ENCODE data around the gene OTUD4.
A peak's percentile ranks its signal among the peaks of the same experiment; 100 is the strongest.
"Not testable (repeated sequence)": the region's sequence is repeated elsewhere in the genome, so short reads cannot be mapped to it uniquely, and the experiment has no call there.

OTUD4 gene

DNA sequence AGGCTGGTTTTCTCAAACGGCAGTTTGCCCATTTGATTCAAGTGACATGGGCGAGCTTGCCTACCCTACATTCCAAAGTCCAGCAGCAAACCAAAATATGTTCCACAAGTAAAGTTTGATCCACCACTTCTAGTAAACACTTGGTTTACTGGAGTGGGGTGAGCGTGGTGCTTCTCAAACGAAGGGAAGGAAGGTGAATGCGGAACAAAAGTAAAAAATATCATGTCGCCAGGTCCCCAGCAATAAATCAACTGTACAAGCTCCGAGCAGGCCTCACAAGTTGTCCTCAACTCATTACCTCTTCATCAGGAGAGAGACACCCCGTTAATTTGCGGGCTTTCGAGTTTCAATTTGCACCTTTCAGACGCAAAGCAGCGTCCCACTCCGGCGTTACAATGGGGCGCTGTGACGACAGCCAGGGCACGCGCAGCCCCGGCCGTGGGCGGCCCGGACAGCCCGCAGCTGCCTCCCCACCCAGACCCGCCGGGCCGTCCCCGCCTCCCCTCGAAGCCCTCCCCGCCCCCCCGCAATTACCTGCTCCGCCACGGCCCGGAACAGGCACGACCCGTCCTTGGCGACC is 1.0 kb downstream of the OTUD4 start:
- peak; percentile 50 for DNase-seq (ENCODE audit: insufficient read length, low spot score)
- FAIRE-seq, result peak; percentile 69

DNA sequence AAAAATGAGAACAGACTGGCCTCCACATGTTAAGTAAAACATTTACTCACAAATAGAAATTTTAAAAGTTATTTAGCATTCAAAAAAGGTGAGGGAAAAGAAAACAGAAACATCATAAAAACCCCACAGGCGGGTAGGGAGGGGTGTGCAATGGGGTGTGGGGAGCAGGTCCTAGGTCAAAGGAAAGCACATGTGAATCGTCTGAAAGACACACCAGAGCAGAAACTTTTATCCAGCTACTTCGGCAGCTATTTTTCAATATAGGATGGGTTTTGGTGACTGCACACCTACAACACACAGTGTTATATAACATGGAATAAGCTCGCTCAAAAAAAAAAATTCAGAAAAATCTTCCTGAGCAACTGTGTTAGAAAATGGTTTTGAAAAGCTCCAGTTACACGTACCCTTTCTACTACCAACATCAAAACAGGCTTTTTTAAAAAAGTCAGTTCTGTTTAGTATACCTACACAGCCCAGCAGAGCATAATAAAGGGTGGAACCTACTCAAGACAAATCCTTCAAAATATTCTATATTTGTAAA is 1.6 kb downstream of the OTUD4 start:
- DNase-seq (ENCODE audit: insufficient read length, low spot score) (no peak), FAIRE-seq (no peak)

DNA sequence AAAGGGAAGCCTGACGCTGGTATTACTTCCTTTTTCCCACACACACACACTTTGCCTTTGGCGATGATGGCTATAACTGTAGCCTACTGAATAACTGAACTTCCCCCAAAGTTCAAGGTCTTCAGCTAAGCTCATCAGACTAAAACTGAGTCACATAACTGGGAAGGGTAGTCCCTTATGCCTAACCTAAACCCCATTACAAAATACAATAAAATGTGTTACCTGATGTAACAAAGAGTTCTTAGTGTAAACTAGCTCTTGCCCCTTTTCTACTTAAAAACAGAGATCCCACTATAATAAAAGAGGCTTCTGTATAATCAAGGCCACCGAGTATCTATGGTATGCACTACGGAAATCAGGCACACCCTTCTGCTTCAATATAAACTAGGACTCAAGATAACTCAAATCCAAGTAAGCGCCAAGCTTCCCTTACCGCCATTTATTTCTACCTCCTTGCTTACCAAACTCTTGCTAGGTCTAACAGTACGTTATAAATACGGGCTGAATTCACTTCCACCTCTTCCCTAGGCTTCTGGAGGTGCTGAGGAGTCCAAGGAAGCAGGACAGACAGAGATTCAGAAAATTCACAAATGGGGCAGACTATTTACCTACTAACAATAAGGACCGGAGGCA is 2.4 kb downstream of the OTUD4 start:
- FAIRE-seq (no peak), DNase-seq (ENCODE audit: insufficient read length, low spot score) (no peak)

GRCh38 chr4:145177511-145177905 is 2.9 kb downstream of the OTUD4 start:
- FAIRE-seq (no peak), DNase-seq (ENCODE audit: insufficient read length, low spot score) (no peak)

GRCh38 chr4:145176641-145177432 is 3.6 kb downstream of the OTUD4 start:
- FAIRE-seq (no peak), DNase-seq (ENCODE audit: insufficient read length, low spot score) (no peak)

DNA sequence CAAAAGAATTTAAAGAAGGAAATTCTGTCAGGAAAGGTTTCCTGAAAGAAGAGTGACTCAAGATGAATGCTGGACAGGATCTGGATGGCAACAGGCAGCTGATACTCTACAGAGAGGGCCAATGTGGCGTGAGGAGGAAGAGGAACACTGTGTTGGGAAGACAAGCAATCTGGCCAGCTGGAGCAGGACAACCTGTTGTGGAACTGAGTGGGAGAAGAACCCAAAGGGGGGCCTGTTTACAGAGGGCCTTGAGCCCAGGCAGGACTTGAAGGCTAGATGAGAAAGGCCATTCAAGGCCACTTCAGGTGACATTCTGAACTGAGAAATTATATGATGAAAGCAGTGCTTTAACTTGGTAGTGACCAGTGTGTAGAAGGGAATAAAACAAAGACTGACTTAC is 8.5 kb downstream of the OTUD4 start:
- no peak for DNase-seq (ENCODE audit: insufficient read length, low spot score)
- no peak for FAIRE-seq

DNA sequence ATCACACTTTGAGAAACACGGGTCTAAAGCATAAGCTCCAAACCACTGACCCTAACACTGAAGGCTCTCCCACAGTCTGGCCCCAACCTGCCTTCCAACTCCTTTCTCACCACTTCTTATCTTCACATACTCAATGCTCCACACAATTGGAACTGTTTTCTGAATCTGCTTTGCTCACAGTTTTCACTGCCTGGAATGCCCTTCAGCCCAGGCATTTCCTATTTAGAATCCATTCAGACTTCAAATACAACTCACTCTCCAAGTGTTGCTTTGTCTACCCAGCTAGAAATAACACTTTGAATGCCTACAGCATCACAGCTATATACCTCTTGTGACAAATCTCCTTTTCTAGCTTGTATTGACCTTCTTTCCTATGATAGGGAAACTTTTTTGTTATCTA is 10.2 kb downstream of the OTUD4 start:
- DNase-seq (ENCODE audit: insufficient read length, low spot score) (no peak), FAIRE-seq (no peak)

- FAIRE-seq, result no peak
- no peak for DNase-seq (ENCODE audit: insufficient read length, low spot score)
These were observed 11.7 kb downstream of the OTUD4 start for GRCh38 chr4:145168581-145169187.

DNA sequence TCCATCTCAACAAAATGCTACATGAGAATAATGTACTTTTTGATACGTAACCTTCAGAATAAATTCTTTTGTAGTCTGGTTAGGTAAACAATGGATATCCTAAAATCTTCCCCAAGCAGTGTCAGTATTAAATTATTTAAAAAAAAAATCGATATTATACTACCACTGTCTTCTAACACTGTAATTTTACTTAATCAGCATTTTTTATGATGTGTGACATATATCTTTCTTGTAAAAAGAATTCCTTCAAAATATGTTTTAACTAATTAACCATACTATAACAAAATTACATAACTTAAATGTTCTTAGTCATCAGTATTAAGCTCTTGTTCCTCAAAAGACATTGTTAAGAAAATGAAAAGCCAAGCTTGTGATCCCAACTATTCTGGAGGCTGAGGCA is 12.5 kb downstream of the OTUD4 start:
- DNase-seq (ENCODE audit: insufficient read length, low spot score), result no peak
- no peak for FAIRE-seq

- DNase-seq (ENCODE audit: insufficient read length, low spot score), result no peak
- no peak for FAIRE-seq
These were observed 18.8 kb downstream of the OTUD4 start for GRCh38 chr4:145161549-145161948.

- DNase-seq (ENCODE audit: insufficient read length, low spot score) (no peak), FAIRE-seq (no peak)
These were observed 23.4 kb downstream of the OTUD4 start for GRCh38 chr4:145156986-145157385.

DNA sequence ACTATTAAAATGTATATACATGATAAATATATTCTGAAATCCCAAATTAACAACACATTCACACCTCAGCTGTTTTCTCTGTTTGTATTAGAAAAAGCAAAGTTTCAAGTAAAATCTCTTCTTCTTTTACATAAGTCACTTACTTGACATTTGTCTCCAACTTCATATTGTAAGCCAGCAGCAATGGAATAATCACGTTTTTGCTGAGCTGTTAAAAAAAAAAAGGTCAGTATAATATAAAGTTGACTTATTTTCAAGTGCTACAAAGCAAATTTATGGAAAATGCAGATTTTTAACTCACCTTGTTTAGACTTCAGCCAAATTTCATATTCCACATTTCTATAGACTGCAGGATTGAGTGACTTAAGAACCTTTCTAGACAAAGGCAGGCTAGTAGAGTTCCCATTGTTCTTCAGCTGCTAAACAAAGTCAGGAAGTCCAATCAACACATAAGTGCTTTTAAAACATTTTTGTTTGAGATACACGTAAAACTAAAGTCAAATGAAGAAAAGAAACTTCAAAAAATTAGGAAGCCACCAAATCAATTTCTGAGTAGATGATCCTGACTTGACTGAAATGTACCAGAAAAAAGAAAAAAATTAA is 25.0 kb downstream of the OTUD4 start:
- FAIRE-seq (no peak), DNase-seq (ENCODE audit: insufficient read length, low spot score) (no peak)

GRCh38 chr4:145154573-145154972 is 25.8 kb downstream of the OTUD4 start:
- FAIRE-seq (no peak), DNase-seq (ENCODE audit: insufficient read length, low spot score) (no peak)

DNA sequence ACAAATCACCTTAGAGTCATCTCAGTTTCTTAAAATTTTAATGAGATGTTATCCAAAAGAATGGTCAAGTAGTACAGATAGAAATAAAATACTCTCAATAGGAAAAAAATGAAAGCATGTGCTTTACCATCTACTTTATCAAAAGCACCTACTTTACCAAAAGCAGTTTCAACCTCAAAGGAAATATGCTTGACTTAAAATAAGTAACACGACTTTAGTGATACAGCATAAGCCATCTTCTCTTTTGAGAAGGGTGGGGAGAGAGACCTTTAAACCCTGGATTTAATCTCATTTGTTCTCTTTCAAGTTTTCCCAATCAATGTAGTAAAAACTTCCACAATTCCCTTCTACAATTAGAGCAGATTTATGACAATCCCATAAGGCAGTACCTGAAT is 26.5 kb downstream of the OTUD4 start:
- DNase-seq (ENCODE audit: insufficient read length, low spot score), result no peak
- no peak for FAIRE-seq

DNA sequence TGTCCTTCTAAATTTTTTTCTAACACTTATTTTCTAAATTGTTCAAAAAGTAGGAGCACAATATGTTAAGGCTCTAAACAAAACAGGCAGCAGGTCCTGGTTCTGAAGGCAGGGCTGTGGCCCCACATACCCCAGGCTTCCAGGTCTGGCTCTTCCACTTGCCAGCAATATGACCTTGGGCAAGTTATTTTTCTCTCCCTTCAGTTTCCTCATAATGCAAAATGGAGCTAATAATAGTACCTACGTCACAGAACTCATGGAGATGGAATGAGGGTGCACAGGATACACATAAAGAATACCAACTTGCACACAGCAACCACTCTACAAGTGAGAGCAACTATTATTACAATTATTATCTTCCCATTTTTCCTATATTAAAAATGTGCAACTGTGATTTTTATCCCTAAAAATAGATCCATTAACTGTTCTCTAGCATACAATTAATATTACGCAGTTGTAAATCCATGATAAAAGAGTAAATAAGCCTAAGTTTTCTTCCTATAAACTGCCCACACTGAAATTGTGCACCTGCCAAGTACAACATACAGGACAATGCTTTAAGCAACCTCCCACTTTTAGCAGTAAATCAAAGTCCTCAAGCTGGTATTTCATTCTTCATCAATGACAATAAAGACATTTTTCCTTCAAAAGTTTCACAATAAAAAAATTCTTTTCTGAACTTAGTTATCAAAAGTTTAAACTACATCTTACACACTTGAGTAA is 27.0 kb downstream of the OTUD4 start:
- DNase-seq (ENCODE audit: insufficient read length, low spot score), result no peak
- no peak for FAIRE-seq

GRCh38 chr4:145148980-145149379 is 31.4 kb downstream of the OTUD4 start:
- no peak for DNase-seq (ENCODE audit: insufficient read length, low spot score)
- FAIRE-seq, result no peak

DNA sequence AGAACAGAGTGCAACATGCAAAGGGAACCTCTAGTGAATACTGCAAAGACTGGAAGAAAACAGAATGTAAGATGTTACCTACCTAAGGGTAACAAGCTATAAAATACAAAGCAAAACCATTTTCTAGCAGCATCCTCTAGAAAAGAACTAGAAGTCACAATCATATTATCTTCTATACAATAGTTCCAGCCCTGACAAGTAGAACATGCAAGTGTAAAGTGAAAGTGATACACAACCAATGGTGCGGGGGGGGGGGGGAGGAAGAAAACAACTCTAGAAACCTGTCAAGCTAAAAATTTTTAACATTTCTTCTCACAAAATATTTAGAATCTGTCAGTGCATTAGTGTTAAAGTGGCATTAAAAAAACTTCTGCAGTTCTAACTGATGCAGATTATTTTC is 44.2 kb downstream of the OTUD4 start:
- FAIRE-seq, result peak; percentile 9
- not testable (repeated sequence) for DNase-seq (ENCODE audit: insufficient read length, low spot score)

GRCh38 chr4:145132511-145133098 is 47.8 kb downstream of the OTUD4 start:
- DNase-seq (ENCODE audit: insufficient read length, low spot score), result no peak

GRCh38 chr4:145131848-145132247 is 48.5 kb downstream of the OTUD4 start:
- DNase-seq (ENCODE audit: insufficient read length, low spot score), result no peak
- FAIRE-seq, result no peak

More at GRCh38 chr4:145132511-145133098, 47.8 kb downstream of the OTUD4 start:
- FAIRE-seq, result no peak
